ENCODE measurements around the gene ZNF319. TPM values are rescaled to one million over a fixed set of nuclear protein-coding genes. Genes with fewer than 3 reads are reported as not detected.

ZNF319 gene
- total RNA-seq, 1 experiment from 2014 or later: 4.3 TPM

DNA sequence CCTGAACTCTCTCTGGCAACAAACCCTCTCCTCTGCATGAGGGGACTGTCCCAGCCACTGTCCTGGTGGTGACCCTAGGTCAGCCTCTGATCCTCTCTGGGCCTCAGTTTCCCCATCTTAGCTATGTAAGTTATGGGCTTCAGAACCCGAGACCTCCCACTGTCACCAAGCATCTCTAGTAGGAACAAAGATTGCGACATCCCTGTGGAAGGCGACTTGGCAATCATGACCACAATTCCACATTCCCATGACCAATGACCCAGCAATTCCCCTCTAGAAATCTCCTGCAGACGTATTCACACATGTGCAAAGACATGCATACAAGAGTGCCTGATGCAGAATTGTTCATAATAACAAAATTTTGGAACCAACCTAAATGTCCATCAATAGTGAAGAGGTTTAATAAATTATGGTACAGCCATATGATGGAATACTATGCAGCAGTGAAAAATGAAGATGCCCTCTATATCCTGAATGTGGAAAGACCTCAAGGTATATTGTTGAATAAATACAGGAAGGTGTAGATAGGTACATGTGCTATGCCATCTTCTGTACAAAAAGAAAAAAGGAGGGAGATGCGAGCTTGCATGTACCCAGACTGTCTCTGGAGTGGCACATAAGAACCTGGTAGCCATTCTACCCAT is 50.8 kb downstream of the ZNF319 start:
- no peaks in the 10 kb centered on the region for H3K27me3 ChIP-seq (replicated peaks)
- no peak overlapping the region for H3K4me3 ChIP-seq
- H3K27ac ChIP-seq: no peak overlapping the region
- H3K9me3 ChIP-seq (replicated peaks): no peaks in the 10 kb centered on the region
- no peaks in the 10 kb centered on the region for H3K36me3 ChIP-seq
- no peaks in the 10 kb centered on the region for H3K4me1 ChIP-seq (replicated peaks)
- DNase-seq (ENCODE audit: low read depth in 1 of 2, low spot score in 2 of 2): no peak

- Histone ChIP-seq H3K27ac (no peak overlapping the region), H3K27me3 (replicated peaks) (no peaks in the 10 kb centered on the region), H3K36me3 (no peaks in the 10 kb centered on the region), H3K4me1 (replicated peaks) (no peaks in the 10 kb centered on the region), H3K9me3 (replicated peaks) (no peaks in the 10 kb centered on the region), H3K4me3 (no peak overlapping the region)
- no peak for DNase-seq (ENCODE audit: low read depth in 1 of 2, low spot score in 2 of 2)
These were observed 51.5 kb downstream of the ZNF319 start for GRCh38 chr16:57949013-57949412.

GRCh38 chr16:57948027-57948426 is 52.4 kb downstream of the ZNF319 start:
- H3K27me3 ChIP-seq (replicated peaks): no peaks in the 10 kb centered on the region
- H3K27ac ChIP-seq: no peak overlapping the region
- DNase-seq (ENCODE audit: low read depth in 1 of 2, low spot score in 2 of 2): no peak
- H3K9me3 ChIP-seq (replicated peaks): no peaks in the 10 kb centered on the region
- no peaks in the 10 kb centered on the region for H3K4me1 ChIP-seq (replicated peaks)
- no peaks in the 10 kb centered on the region for H3K36me3 ChIP-seq
- H3K4me3 ChIP-seq: no peak overlapping the region

DNA sequence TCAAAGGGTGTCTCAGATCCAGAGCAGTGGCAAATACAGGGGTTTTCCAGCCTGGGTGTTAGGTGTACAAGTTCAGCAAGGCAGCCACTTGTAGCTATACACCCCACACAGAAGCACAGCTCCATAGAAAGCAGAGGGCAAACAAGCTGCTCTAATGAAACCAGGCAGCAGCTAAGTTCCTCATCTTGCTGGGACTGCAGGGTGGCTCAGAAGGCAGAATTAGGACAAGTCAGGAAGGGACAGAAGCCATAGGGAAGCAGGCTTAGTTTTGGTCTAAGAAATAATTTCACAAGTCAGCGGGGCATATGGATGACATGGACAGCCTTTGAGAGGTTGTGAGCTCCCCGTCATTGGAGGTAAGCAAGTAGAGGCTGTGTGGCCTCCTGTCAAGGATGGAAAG is 53.2 kb downstream of the ZNF319 start:
- Histone ChIP-seq H3K4me1 (replicated peaks) (no peaks in the 10 kb centered on the region), H3K36me3 (no peaks in the 10 kb centered on the region), H3K27ac (no peak overlapping the region), H3K9me3 (replicated peaks) (no peaks in the 10 kb centered on the region), H3K4me3 (no peak overlapping the region), H3K27me3 (replicated peaks) (no peaks in the 10 kb centered on the region)
- no peak for DNase-seq (ENCODE audit: low read depth in 1 of 2, low spot score in 2 of 2)

DNA sequence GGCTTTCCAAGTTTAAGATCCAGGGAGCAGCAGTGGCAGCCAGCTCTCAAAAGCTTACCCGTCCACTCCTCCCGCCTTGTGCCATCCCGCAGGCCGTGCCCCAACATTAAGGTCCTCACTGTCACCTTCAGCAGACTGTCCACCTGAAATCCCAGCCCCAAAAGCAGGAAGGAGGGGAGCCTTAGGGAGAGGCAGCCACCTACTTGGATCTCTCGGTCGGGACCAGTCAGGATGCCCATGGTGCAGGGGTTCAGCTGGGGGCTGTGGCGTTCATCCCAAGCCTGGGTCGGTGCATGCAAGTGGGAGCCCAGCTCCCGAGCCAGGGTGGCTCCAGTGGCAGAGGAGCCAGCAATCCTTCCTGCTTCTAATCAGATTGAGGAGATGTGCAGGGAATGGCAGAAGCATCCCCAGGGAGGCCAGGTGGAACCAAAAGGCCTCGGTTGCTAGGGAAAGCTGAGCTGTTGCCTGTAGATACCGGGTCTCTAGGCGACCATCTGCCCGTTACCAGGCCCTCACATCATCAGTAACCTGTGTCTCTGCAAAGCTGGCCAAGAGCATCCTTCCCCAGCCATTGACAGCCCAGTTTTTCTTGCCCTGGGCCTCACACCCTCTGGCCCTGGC is 54.2 kb downstream of the ZNF319 start:
- Histone ChIP-seq H3K36me3 (no peaks in the 10 kb centered on the region), H3K4me3 (no peak overlapping the region), H3K9me3 (replicated peaks) (no peaks in the 10 kb centered on the region), H3K27ac (no peak overlapping the region), H3K4me1 (replicated peaks) (no peaks in the 10 kb centered on the region), H3K27me3 (replicated peaks) (no peaks in the 10 kb centered on the region)
- no peak for DNase-seq (ENCODE audit: low read depth in 1 of 2, low spot score in 2 of 2)

DNA sequence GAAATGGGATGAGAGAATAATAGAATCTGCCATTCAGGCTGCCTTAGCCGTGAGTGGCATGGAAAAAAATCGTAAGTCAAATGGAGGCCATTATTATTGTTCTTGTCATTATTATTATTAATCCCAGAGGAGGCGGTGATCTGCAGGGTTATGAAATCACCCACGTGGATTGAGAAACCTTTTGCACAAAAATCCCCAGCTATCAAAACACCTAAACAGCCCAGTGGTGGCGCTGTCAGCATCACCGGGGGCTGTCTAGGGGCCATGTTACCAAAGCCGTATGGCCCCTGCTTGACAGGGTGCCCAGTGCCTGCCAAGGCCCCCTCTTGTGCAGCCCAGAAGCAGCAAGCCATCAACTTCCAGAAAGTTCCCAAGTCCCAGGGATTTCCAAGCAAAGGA is 54.7 kb downstream of the ZNF319 start:
- DNase-seq (ENCODE audit: low read depth in 1 of 2, low spot score in 2 of 2): no peak
- Histone ChIP-seq H3K27me3 (replicated peaks) (no peaks in the 10 kb centered on the region), H3K27ac (no peak overlapping the region), H3K4me3 (no peak overlapping the region), H3K4me1 (replicated peaks) (no peaks in the 10 kb centered on the region), H3K9me3 (replicated peaks) (no peaks in the 10 kb centered on the region), H3K36me3 (no peaks in the 10 kb centered on the region)

DNA sequence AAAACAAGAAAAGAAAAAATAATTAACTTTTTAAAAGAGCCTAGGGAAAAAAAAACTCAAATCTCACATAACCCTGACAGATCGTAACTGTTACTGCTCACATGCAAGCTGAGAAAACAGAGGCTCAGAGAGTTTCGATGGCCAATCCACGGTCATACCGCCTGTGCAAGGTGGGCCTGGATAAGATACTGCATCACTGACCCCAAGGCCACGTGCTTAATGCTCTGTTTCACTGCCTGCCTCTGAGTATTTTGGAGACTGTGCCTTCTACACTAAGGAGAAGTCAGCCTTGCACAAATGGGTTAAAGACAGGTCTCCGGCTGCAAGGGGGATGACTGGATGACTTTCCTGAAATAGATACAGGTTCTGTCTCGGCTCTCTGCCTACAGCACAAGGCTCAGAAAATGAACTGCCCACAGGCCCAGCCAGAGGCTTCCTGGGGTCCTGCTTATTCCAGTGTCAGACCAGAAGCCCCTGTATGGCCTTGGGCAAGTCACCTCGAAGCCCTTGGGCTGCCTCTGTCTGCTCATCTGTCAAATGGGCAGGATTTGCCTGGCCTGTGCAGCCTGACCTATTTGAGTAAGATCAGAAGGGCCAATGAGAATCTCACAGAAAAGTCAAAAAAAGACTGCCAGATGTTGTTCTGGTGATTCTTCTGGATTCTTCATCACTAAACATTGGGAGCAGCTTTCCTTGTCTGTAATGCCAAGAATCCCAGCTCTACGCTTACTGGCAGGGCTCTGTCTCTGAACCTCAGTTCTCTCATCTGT is 55.3 kb downstream of the ZNF319 start:
- Histone ChIP-seq H3K9me3 (replicated peaks) (no peaks in the 10 kb centered on the region), H3K4me1 (replicated peaks) (no peaks in the 10 kb centered on the region), H3K27ac (no peak overlapping the region), H3K36me3 (no peaks in the 10 kb centered on the region), H3K27me3 (replicated peaks) (no peaks in the 10 kb centered on the region), H3K4me3 (no peak overlapping the region)
- DNase-seq (ENCODE audit: low read depth in 1 of 2, low spot score in 2 of 2): no peak

Other genes with a start within 250 kb of the ZNF319 start
- 103 and 132 TPM in 2 replicates for gene KIFC3, start 198.2 kb downstream of the ZNF319 start, total RNA-seq (2014; rRNA removed; shearing (Covaris generic))
- gene CNGB1, start 29.5 kb downstream of the ZNF319 start, total RNA-seq (2014; rRNA removed; shearing (Covaris generic)): 0.13 TPM in 1 of 2 replicates, not detected in the other
- gene USB1, start 735 bp upstream of the ZNF319 start, total RNA-seq (2014; rRNA removed; shearing (Covaris generic)): 52.9 and 68.5 TPM in 2 replicates
- gene MMP15, start 25.1 kb upstream of the ZNF319 start, total RNA-seq (2014; rRNA removed; shearing (Covaris generic)): 1.2 and 1.9 TPM in 2 replicates
- 103 and 114 TPM in 2 replicates for gene CFAP20, start 128.7 kb upstream of the ZNF319 start, total RNA-seq (2014; rRNA removed; shearing (Covaris generic))
- 13.5 and 21.7 TPM in 2 replicates for gene CSNK2A2, start 197.4 kb upstream of the ZNF319 start, total RNA-seq (2014; rRNA removed; shearing (Covaris generic))